Smooth muscle cell of the brain vasculature (primary cell): Measurements from ENCODE around the gene DPYD.

Experiments
- DNase-seq: peaks from one replicate; pipeline ENCODE4 v3.0.0-alpha.2; 2012; ENCODE audit warnings: low read depth, low spot score

Gene DPYD

DNA sequence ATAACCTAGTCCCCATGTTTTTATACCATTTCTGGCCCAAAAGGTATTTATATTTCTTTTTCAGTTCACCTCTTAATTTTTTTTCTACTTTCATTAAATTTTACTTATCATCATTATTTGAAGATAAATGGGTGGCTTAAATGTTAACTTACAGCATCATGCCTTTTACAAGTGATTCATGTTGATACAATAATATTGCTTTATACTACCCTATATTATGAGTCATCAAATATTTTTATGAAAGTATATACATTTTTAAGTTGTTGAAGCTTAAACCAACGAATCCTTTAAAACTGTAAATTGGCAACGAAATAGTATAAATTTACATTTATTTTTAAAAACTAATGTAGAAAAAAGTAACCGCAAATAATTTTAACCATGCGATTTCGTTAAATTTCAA, 207.9 kb downstream of the DPYD start:
- no peak for DNase-seq

DNA sequence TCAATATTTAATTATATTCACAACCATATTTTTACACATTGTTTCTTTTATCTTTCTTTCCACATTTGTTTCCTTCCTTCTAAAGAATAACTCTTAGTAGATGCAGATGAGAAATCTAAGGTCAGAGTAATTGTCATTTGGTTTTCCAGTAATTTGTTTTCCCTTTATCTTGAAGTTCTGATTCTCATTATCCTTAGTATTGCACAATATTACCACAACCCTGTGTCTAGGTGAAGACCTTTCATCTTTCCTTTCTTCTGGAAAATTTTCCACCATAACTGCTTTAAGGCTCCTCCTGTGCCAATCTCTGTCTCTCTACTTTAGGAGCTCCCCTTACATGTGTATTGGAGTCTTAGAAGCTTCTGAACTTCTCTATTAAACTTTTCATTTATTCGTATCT, 209.0 kb downstream of the DPYD start:
- no peak for DNase-seq

DNA sequence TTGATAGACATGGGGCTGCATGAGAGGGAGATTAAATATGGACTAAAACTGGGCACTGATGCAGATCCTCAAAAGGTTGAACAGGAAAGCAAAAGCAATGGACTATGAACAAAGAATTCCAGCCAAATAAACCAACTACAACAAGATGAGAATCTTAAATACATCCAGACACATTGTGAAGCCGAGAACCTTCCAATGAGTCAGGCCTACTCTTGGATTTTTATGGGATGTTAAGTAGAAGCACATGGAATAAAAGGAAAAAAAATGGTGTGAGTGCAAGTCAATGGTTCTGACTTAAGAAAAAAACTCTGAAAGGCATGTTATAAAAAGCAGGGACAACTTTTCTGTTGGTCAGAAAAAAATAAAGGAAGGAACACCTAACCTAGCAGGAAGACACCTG, 227.2 kb downstream of the DPYD start:
- DNase-seq, result no peak

DNA sequence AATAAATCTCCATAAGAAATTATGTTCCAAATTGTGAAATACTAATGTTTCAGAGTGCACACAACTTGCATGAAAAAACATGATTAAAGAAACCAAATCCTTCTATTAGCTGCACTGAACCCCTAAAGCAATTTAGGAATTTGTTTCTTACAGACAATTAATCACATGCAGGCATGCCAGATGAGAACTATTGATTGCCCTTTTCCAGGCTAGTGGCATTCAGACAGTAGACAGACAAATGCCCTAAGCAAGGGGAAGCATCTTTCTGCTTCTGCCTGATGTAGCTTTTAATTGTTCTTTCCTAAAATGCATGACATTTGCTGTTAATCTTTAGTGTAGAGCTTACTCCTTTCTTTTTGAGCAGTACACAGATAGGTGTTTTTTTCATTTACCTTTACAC, 229.5 kb downstream of the DPYD start:
- DNase-seq, result no peak

DNA sequence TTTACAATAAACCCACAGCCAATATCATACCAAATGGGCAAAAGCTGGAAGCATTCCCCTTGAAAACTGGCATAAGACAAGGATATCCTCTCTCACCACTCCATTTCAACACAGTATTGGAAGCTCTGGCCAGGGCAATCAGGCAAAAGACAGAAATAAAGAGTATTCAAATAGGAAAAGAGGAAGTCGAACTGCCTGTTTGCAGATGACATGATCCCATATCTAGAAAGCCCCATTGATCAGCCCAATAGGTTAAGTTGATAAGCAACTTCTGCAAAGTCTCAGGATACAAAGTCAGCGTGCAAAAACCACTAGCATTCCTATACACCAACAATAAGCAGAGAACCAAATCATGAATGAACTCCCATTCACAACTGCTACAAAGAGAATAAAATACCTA, 235.5 kb downstream of the DPYD start:
- no peak for DNase-seq

DNA sequence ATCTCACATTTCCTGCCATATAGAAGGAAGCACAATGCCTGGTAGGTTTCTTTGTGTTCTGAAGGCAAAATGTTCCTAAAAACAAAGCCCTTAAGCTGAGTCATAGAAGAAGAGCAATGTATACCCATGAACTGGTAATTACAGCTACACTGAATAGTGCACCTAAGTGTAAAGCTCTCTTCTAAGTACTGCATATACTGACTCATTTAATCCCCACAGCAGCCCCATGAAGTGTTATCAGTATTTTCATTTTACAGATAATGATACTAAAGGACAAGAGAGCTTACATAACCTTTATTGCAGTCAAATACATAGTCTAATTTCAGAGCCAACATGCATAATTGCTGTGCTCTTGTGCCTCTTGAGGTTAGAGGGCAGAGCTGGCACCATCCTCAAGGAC, 239.9 kb downstream of the DPYD start:
- no peak for DNase-seq

DNA sequence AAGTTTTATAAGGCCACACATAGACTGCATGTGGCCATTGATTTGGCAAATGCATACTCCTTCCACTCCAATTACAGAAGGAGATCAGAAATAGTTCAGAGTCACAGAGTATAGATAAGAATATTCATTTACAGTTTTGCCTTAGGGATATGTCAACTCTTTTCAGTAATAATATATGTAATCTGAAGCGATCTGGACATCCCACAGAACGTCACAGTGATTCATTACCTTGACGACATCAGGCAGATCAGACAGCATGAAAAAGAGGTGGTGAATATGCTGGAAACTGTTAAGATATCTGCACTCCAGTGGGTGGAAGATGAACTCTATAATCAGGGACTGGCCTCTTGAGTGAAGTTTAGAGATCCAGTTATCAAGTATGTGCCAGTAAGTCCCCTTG, 240.4 kb downstream of the DPYD start:
- no peak for DNase-seq

DNA sequence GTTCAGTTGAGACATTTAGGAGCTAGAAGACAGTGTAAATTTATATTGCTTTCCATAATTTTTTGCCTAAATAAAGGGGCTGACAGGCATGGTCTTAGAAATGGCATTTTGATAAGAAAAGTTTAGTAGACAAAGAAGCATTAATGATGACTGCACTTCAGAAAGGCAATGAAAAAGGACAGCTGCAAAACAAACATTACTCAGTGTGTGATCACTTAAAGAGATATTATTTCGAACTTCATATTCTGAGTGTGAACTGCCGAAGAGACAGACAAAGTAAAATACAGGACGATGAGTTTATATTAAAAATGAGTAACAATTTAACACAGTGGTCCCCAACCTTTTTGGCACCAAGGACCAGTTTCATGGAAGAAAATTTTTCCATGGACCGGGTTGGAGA, 243.1 kb downstream of the DPYD start:
- no peak for DNase-seq

DNA sequence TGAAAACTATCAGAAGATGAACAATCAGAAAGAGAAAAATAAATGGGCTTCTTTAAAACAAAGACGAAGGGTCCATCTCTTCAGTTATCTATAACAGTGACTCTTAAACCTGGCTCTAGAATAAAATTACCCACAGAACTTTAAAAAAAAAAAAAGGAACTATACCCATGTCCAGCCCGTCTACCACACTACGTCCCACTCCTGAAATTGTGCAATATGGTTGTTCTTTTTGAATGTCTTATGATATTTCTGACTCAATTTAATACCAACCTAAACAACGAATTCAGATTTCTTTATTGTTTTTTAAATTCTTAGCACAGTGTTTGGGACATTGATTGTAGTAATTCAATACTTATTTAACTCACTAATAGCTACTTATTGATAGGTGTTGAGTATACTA, 246.3 kb downstream of the DPYD start:
- no peak for DNase-seq

DNA sequence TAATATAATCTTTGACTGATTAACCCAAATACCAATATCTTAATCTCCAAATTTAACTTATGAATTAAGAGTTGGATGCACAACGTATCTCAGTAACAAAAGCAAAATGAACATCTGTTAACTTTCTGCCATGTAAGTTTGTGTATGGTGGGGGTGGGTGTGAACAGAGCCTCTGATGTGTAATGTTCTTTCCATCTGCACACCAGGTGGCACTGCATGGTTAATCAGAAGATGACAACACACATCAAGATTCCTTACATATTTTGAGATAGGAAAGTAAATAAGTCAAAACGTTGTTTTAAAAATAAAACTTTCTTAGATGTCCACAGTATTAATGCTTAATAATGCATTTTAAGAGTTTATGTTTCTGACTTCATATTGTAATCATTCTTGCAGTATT, 251.9 kb downstream of the DPYD start:
- DNase-seq, result no peak

DNA sequence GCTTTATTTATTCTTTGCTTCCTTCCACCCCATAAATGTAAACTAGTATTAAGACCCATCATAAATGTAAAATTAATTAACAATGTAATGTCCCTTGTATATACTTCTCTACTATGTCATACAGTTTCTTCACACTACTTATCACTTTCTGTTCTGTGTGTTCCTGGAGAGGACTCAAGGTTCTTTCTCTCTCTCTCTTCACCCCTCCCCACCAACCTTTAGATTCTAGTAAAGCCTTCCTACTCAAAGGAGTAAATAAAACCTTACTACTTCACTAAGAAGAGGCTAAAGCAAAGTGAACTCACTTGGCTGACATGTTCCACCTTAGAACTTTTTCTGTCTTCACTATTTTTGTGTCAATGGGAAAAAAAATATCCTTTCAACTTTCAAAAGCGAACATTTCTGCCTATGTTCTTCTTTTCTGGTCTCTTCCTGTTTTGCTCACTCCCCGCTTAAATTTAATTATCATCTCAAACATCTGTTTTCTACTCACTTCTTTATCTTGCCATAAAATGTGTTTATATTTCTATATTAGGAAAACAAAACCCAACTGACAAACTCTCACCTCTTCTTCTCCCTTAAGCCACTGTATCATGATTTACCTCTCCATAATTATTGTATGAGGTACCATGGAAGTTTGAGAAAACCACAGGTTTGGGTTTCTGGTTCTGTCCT, 260.3 kb downstream of the DPYD start:
- DNase-seq, result no peak

DNA sequence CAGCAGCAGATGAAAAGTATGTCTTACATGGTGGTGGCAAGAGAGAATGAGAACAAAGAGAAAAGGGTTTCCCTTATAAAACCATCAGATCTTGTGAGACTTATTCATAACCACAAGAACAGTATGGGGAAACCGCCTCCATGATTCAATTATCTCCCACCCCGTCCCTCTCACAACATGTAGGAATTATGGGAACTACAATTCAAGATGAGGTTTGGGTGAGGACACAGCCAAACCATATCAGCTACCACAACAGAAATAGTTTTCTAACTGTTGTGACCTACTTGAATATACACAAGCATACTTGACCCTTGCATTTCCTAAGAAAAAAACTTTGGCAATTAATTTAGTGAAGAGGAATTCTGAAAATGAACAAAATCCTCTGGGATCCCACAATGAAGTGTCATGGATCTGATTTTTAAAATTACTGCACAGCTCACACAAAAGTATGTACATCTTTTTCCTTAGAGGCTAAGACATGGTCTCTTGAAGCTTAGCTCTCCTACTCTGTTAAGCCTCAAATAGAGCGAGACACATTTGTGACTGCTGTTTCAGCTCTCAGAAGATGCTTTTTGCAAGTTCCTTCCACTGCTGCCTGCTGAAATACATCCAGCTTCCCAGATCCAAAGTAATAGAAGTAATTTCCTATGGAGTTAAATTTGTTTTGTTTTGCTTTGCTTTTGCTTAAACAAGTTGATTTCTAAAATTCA, 265.8 kb downstream of the DPYD start:
- no peak for DNase-seq

DNA sequence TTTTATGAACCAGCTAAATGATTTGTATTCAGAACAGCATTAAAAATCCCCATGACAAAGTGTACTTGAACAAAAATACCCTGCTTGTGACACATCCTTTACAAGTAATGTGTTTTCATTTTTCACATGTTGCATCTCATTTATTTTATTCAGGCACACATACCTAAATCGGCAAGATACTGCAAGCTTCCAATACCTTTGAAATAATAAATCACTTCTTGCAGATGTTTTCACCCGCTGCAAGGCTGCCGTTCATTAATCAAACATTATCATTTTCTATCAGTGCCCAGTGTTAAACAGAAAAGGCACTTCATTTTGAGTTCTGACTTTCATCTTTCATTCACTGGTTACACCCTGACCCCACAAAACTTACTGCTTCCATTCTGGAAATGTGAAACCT, 269.6 kb downstream of the DPYD start:
- DNase-seq, result no peak

DNA sequence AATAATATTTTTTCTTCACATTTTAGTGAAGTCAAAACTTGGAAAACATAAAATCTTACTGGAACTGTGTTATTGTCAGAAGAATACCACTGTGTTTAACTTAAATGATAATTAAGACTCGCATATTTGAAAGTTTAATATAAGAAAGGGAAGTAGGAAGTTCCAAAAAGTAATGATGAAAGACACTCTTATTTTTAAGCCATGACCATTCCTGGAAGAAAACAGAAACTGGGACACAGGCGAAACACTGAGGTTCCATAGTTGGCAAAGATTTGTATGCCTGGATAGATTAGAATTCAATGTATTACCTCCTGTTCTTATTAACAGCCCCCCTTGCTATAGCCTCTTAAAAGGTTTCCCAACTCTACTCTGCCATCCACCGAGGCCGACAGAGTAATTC, 271.2 kb downstream of the DPYD start:
- no peak for DNase-seq

DNA sequence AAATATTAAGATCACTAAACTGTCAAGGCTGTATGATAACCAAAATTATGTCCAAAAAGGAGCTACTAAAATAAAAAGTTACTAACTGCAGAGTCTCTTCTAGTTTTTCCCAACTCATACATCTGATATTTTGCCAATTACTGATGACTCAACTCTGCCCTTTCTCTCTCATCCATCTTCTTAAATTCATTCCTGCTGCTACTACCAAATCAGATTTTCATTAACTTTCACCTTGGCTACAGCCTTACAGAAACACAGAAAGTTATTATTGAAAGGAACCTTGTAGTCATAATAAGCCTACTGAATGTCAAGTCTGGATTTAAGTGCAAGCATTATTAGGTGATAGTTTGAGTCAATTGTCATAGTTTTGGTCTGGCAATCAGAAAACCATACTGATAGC, 273.1 kb downstream of the DPYD start:
- DNase-seq, result no peak

DNA sequence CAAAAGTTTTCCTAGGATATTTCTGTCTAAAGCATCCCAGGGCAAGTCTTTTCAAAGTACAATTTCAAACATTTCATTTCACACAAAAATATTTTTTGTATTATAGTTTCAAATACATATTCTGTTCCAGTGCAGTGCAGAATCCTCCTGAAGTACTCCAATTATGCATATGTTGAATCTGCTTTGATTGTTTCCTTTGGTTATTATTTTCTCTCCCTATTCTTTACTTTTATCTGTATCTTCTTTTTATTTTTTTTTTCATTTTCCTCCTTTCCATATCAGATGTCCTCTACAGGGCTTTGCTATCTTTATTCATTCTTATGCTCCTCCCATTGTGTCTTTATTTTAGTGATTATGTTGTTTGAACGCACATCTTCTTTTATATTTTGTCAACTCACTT, 274.8 kb downstream of the DPYD start:
- no peak for DNase-seq

DNA sequence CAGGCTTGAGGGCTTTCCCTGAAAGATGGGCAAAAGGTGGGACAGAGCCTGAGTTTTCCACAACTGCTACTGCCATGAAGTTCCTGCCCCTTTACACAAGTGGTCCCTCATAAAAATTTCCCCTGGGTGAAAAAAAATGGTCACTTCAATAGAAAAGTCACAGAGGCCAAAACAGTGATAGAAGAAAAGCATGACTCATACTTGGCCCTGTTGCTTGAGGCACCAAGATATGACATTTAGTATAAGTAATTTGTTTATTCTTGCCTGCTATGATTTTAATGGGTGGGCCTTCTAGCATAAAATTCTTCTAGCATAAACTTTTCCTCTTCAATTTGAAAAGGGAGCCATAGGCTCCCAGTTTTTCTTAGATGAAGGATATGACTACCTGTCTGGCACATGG, 280.2 kb downstream of the DPYD start:
- DNase-seq, result no peak

DNA sequence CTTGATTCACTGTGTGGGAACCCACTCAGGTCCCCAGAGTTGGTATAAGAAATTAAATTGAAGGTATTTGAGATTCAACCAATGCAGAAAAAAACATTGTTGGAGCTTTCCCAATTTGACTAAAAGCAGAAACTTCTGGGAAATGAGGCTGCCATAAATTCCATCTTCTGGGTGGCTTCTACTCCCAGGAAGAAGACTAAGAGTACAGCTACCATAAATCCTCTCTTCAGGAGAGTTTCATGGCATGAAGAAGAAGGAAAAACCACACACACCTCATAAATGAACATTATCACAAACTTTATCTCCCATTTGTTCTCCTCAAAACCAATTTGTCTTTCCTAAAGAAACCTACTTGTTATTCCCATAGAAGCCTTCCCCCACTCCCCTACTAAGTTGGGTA, 283.9 kb downstream of the DPYD start:
- no peak for DNase-seq

DNA sequence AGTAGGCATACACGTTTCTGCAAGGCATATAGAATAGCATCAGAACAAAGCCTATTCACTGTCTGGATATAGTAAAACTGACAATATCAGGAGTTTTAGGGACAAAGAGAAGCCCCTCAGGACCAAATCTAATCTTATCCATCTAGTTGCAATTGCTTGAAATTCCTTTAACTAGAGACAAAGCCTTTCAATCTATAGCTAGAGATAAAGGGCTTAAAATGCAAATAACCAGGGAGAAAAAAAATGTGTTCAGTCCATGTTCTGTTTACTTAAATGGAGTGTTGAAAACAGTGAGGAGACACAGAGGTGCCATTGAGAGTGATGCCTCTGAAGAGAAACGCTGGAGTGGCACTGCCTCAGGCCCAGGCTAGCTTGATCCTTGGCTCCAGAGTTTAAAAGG, 286.1 kb downstream of the DPYD start:
- DNase-seq, result no peak

DNA sequence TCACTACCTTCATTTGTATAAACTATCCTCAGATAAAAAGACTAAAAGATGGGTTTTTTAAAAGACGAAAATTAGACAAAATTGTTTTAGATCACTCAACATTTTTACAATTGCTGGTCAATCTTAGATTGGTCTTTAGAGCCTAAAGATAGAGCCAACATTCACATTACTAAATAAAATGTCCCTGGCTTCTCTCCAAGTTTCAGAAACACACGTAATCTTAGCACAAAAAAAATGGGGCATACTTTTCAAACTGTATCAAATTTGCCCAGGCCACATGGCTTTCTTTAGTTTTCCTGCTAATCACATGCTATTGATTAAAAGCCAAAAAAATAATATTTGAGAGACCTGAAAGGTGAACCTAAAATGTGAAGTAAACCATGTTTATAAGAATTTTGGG, 288.1 kb downstream of the DPYD start:
- no peak for DNase-seq

DNA sequence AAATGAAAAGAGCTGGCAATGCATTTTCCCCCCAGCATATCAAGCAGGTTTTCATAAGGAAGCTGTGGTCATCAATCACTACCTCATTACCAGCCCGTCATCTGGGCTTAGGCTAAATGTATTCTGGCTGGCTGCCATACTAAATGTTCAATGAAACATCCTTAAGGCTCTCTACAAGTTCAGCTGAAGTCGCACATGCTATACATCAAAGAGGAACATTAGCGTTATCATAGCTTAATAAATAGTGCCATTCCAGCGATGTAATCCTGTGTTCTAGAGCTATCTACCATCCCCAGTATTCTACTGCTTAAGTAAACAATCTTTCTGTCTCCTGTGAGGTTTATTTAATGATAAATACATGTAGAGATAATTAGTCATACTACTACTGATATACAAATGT, 288.8 kb downstream of the DPYD start:
- no peak for DNase-seq

DNA sequence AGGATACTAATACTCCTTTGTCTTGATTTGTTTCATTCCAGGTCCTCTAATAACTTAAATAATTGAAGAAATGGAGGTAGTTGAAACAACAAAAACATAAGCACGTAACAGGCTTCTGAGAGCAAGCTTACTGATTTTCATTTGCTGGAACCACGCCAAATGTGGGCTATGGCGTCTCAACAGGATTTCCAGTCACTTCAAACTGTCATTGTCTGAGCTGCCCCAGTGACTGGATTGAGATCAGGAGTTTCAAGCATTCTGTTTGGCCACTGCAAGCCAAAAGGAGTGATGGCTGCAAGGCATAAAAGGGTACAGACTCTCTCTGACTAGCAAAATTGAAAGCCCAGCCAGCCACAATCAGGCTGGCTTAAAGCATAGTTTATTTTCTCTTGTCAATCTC, 289.9 kb downstream of the DPYD start:
- DNase-seq, result no peak

DNA sequence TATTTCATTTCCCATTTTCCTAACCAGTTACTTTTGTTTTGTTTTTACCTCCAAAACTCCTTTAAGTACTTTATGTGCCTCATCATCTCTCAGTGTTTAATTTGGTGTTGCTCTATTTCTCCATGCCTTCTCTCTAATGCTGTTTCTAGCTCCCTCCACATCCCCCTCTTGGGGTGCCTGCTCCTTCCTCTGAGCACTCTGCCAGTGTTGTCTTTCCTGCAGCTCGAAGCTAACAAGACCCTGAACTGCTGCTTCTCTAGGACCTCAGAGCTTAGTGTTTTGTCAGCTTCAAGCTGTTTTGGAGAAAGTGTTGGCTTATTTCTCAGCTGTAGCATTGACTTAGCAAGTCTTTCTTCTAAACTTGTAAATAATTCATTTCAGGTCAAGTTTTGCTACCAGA, 290.6 kb downstream of the DPYD start:
- no peak for DNase-seq

DNA sequence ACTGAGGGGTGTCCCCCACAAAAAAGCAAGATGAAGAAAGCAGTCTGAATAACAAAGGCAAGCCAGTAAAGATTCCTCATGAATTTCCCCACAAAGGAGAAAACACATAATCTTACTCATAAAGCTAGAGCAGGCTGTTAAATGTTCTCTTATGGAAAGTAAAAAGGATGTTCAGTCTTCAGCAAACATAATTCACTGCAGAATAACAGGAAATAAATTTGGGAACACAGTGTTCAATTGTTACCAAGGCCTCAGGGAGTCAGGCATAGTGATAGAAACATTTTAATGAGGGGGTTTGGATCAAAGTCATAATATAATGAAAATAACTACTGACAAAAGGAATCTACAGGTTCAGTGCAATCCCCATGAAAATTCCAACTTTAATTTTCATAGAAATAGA, 297.6 kb downstream of the DPYD start:
- no peak for DNase-seq
